SK-N-MC (cell line): ENCODE measurements around the gene TTLL11.

Experiments used
- EZH2 ChIP-seq: fragments of 200-600 bp; sonication (generic); IDR thresholded peaks from one replicate; pipeline ENCODE4 v1.6.1; 2017; ENCODE audit warnings: antibody characterized with exemption
- FOXP2 ChIP-seq: optimal IDR thresholded peaks from 2 replicates; pipeline ENCODE3; 2011; ENCODE audit warnings: mild to moderate bottlenecking, moderate library complexity; ENCODE audit not compliant: insufficient read depth; ENCODE audit errors: extremely low read length, control extremely low read depth
- POLR2AphosphoS5 ChIP-seq: IDR thresholded peaks from 2 replicates; pipeline ENCODE4 v1.6.1; 2012; ENCODE audit warnings: mild to moderate bottlenecking, low read depth, low read length, borderline replicate concordance

DNA sequence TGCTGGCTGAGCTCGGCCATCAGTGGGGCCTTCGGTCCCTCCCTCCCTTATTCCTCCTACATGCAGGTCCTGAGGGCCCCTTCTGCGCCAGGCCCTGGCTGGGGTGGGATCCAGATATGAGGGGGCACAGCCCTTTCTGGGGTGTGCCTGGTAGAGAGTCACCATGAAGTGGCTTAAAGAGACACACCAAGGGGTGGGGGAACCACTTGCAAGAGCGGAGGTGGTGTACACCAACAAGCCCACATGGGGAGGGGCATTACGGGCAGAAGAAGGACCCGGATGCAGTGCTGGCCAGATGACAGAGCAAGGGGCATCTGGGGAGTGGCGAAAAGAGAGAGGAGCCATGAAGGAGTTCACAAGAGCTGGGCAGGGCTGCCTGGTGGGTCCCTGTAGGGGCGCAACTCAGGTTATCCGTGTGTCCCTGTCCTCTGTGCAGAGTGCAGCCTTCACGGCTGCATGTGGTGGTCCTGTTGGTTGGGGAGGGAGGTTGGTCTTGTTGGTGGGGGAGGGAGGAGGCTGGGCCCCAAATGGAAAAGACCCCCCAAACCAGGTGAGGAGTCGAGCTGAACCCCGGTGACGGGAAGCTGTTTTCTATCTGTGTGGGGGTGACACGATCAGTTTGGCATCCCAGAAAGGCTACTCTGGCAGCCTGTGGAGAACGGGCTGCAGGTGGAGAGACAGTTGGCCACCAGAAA is 283.6 kb downstream of the TTLL11 start:
- TF ChIP-seq EZH2 (no peak), POLR2AphosphoS5 (no peak), FOXP2 (no peak)
